Transverse colon (tissue), 4 donors: ENCODE data around the gene TBL3. TPM values are rescaled to one million over a fixed set of nuclear protein-coding genes. Genes with fewer than 3 reads are reported as not detected.

Source experiments
- DNase-seq: peaks from one replicate; pipeline ENCODE4 v3.0.0-alpha.2; 2019
- H3K27ac ChIP-seq, 4 donors: fragments of 200-600 bp; sonication (generic); 2 replicates each; pipeline ENCODE4 v1.5.1; 2016 to 2018; ENCODE audit warnings: inconsistent platforms in 4 of 4
- H3K27me3 ChIP-seq: fragments of 200-600 bp; sonication (generic); 2 replicates; pipeline ENCODE4 v1.5.1; 2017; ENCODE audit warnings: inconsistent platforms
- H3K36me3 ChIP-seq, 4 donors: fragments of 200-600 bp; sonication (generic); 2 replicates each; pipeline ENCODE4 v1.5.1; 2017 to 2019; ENCODE audit warnings: inconsistent platforms in 4 of 4
- H3K4me1 ChIP-seq, 4 donors: fragments of 200-600 bp; sonication (generic); 2 replicates each; pipeline ENCODE4 v1.5.1; 2017 to 2020; ENCODE audit warnings: inconsistent platforms in 4 of 4
- H3K4me3 ChIP-seq, 4 donors: fragments of 200-600 bp; sonication (generic); 1 replicate in 1 of 4; 2 replicates in 3 of 4; pipeline versions ENCODE4 v1.5.1 to v1.6.1; 2017 to 2019; ENCODE audit warnings: inconsistent platforms in 4 of 4
- H3K9me3 ChIP-seq, 2 donors: fragments of 200-600 bp; sonication (generic); 2 replicates each; pipeline ENCODE4 v1.5.1; 2017 to 2019; ENCODE audit warnings: inconsistent platforms in 2 of 2
- CTCF ChIP-seq, 5 experiments: fragments of 200-600 bp in 3 of 5; fragments of 450-650 bp in 2 of 5; sonication (generic) in 3 of 5; IDR thresholded peaks; 1 replicate in 2 of 5; 2 replicates in 3 of 5; pipeline ENCODE4 v1.5.1; 2016 to 2017; ENCODE audit warnings: antibody characterized with exemption in 5 of 5, inconsistent platforms in 3 of 5, mild to moderate bottlenecking in 2 of 5, moderate library complexity in 1 of 5
- EP300 ChIP-seq: sonication (generic); formaldehyde crosslinking; IDR thresholded peaks from one replicate; pipeline ENCODE4 v1.6.1; 2017; ENCODE audit warnings: antibody characterized with exemption, low read depth
- POLR2A ChIP-seq: fragments of 450-650 bp; IDR thresholded peaks from one replicate; pipeline ENCODE4 v1.6.1; 2016; ENCODE audit warnings: antibody characterized with exemption, mild to moderate bottlenecking, moderate library complexity
- POLR2AphosphoS5 ChIP-seq, 3 donors: sonication (generic); formaldehyde crosslinking; IDR thresholded peaks; one replicate each; pipeline ENCODE4 v1.6.1; 2016; ENCODE audit warnings: antibody characterized with exemption in 3 of 3
- WGBS, 2 donors: methylation state at CpG; one replicate each; pipeline ENCODE4 v1.1.5; 2018; ENCODE audit warnings: low coverage in 1 of 2; 5-methylcytosine and 5-hydroxymethylcytosine counted together
- in situ Hi-C, 4 donors: fragments of 200-750 bp; cut with MboI; loops; one replicate each; pipeline versions ENCODE4 v1.15.0 to v1.15.1; 2017; ENCODE audit warnings: low sequenced_read_pairs in 3 of 4, low pct_ligation_motif_present in 1 of 4, low pct_unique_long_range_greater_than_20kb in 1 of 4
- intact Hi-C: fragments of 100-400 bp; cut with DNase I; formaldehyde crosslinking; loops from one replicate; pipeline ENCODE4 v1.15.1; 2023; ENCODE audit warnings: low total_unique reads
- total RNA-seq, 4 donors: library from RNA; depleted of rRNA; stranded (reverse); fragments of >200 nt; gene quantifications; one replicate each; pipeline ENCODE4 v1.1.0, GENCODE V29; 2016

Gene TBL3
- total RNA-seq, 4 donors from 2014 or later, result 23.2 to 31.0 (median 28.2) TPM

- WGBS, 2 donors, result 60 to 63% methylated on average over 11 to 24 of the region's 24 CpGs
- H3K9me3 ChIP-seq, result no peaks in the 10 kb centered on the region
- in situ Hi-C loops, result loop anchor here in 2 of 4 donors (10.0 to 25.0 kb wide), 2 partner anchors 122 to 129 kb away; partner anchors contain the start of genes RAB26 (in 2 of the 2) and PKD1 (in 1 of the 2)
- peak; percentile 79 for DNase-seq
- H3K36me3 ChIP-seq, result no peaks in the 10 kb centered on the region
- peaks cover 9 to 31% (median 26%) of the 10 kb centered on the region in 4 donors for H3K4me1 ChIP-seq
- intact Hi-C loops, result no loop called here
- peak; percentile 63 for TF ChIP-seq POLR2A
- TF ChIP-seq CTCF (IDR thresholded peaks at IDR 0.05), result no peak
- TF ChIP-seq EP300, result no peak
- peak; percentile 39 to 54 (median 52) for TF ChIP-seq POLR2AphosphoS5 (IDR thresholded peaks at IDR 0.05)
- peaks cover 21% of the 10 kb centered on the region for H3K27me3 ChIP-seq
- peak overlapping the region; percentile 72 to 80 (median 76) for H3K27ac ChIP-seq
- H3K4me3 ChIP-seq, result no peak overlapping the region
Observed at GRCh38 chr16:2015117-2015946, 43.5 kb downstream of the TBL3 start.

GRCh38 chr16:2015947-2016208 is 44.0 kb downstream of the TBL3 start:
- in situ Hi-C loops, result loop anchor here in 2 of 4 donors (10.0 to 25.0 kb wide), 2 partner anchors 121 to 129 kb away; partner anchors contain the start of genes RAB26 (in 2 of the 2) and PKD1 (in 1 of the 2)
- no peaks in the 10 kb centered on the region for H3K36me3 ChIP-seq
- no peak for DNase-seq
- no peaks in the 10 kb centered on the region for H3K9me3 ChIP-seq
- H3K4me3 ChIP-seq, result no peak overlapping the region
- no peak for TF ChIP-seq POLR2AphosphoS5 (IDR thresholded peaks at IDR 0.05)
- no peak for TF ChIP-seq EP300
- TF ChIP-seq CTCF (IDR thresholded peaks at IDR 0.05), result no peak
- no peak for TF ChIP-seq POLR2A
- peaks cover 26% of the 10 kb centered on the region for H3K27me3 ChIP-seq
- peak overlapping the region; percentile 72 to 80 (median 76) for H3K27ac ChIP-seq
- H3K4me1 ChIP-seq, result peaks cover 6 to 31% (median 25%) of the 10 kb centered on the region in 4 donors
- WGBS, 2 donors, result 57 to 66% methylated on average over 3 to 7 of the region's 7 CpGs
- intact Hi-C loops, result no loop called here

GRCh38 chr16:2016407-2016922 is 44.6 kb downstream of the TBL3 start:
- DNase-seq, result no peak
- peak overlapping the region in 3 of 4 donors; percentile 72 to 80 (median 78) for H3K27ac ChIP-seq
- H3K27me3 ChIP-seq, result peaks cover 32% of the 10 kb centered on the region
- in situ Hi-C loops (loop anchor here in 2 of 4 donors (10.0 to 25.0 kb wide), 2 partner anchors 121 to 128 kb away; partner anchors contain the start of genes RAB26 (in 2 of the 2) and PKD1 (in 1 of the 2)), intact Hi-C loops (no loop called here)
- H3K4me1 ChIP-seq, result peaks cover 6 to 31% (median 25%) of the 10 kb centered on the region in 4 donors
- H3K36me3 ChIP-seq, result no peaks in the 10 kb centered on the region
- no peaks in the 10 kb centered on the region for H3K9me3 ChIP-seq
- TF ChIP-seq POLR2AphosphoS5 (IDR thresholded peaks at IDR 0.05), result no peak
- TF ChIP-seq EP300, result no peak
- TF ChIP-seq POLR2A, result no peak
- TF ChIP-seq CTCF (IDR thresholded peaks at IDR 0.05), result peak; percentile 8 to 20 (median 12)
- WGBS, 2 donors, result 58 to 83% methylated on average over 1 to 13 of the region's 13 CpGs
- H3K4me3 ChIP-seq, result no peak overlapping the region

GRCh38 chr16:2019518-2019920 is 47.7 kb downstream of the TBL3 start, which contains the start of gene NPW:
TSS of gene NPW (plus strand) at chr16:2019785.
- H3K9me3 ChIP-seq, result no peaks in the 10 kb centered on the region
- TF ChIP-seq EP300 (no peak), CTCF (IDR thresholded peaks at IDR 0.05) (no peak), POLR2AphosphoS5 (IDR thresholded peaks at IDR 0.05) (no peak), POLR2A (no peak)
- intact Hi-C loops, result no loop called here
- H3K4me1 ChIP-seq, result peaks cover 16 to 48% (median 39%) of the 10 kb centered on the region in 4 donors
- no peak within 1 kb of the TSS for H3K27ac ChIP-seq
- DNase-seq, result no peak
- WGBS, 2 donors, result 1% methylated on average over 9 of the region's 33 CpGs; no CpG with 5 or more reads in 1 of the 2 donors
- peaks cover 37% of the 10 kb centered on the region for H3K27me3 ChIP-seq
- peak within 1 kb of the TSS in 2 of 4 donors; percentile 11 to 26 for H3K4me3 ChIP-seq
- no peaks in the 10 kb centered on the region for H3K36me3 ChIP-seq
- in situ Hi-C loops, result loop anchor here in 2 of 4 donors (10.0 to 25.0 kb wide), 2 partner anchors 118 to 125 kb away; partner anchors contain the start of genes RAB26 (in 2 of the 2) and PKD1 (in 1 of the 2)
